Right lobe of liver (tissue), 4 donors: ENCODE results near the gene FMNL1.

Source experiments
- CTCF ChIP-seq, 4 donors: fragments of 200-600 bp in 3 of 4; fragments of 450-650 bp in 1 of 4; IDR thresholded peaks; one replicate each; pipeline versions ENCODE4 v1.5.1 to v1.8.0; 2016 to 2022; ENCODE audit warnings: antibody characterized with exemption in 4 of 4, mild to moderate bottlenecking in 2 of 4
- POLR2A ChIP-seq: fragments of 450-650 bp; IDR thresholded peaks from one replicate; pipeline ENCODE4 v1.6.1; 2017; ENCODE audit warnings: antibody characterized with exemption, mild to moderate bottlenecking
- donor health status: DM: no; HTN: no; CAD: no.
- donor health status: DM: no; HTN: no; CAD: no.
- donor health status: DM: no; HTN: yes; CAD: no.

DNA sequence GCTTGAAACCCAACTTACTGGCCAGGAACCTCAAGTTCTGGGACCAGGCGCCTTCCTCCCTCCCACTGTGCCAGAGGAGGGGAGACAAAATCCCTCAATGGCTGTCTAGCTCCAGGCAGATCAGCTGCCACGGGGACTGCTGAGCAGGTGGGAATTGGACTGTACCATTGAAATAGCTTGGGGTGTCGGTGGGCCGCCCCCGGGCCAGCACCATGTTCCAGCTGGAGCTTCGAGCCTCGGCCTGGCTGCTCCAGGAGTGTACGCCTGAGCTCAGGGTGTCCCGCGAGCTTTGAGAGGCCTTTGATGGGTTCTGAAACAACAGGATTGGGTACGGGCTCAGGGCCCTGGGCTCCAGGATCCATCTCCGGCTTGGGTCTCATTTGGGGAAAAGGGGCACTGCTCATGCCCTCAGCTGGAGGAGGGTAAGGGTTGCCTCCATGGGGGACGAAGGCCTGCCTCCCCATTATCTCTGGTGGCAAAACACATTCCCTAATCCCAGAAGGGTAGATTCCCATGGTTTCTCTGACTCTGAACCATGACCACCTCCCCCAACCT is 44.8 kb downstream of the FMNL1 start:
- TF ChIP-seq CTCF (IDR thresholded peaks at IDR 0.05) (no peak), POLR2A (no peak)
